ENCODE results near the gene STRBP.

- no peak for TF ChIP-seq CTCF (IDR thresholded peaks at IDR 0.05)
- no peak for TF ChIP-seq POLR2A (IDR thresholded peaks at IDR 0.05)
- TF ChIP-seq POLR2AphosphoS5 (IDR thresholded peaks at IDR 0.05; ENCODE audit: insufficient read depth in 1 of 2, low read depth in 1 of 2) = no peak
These were observed 160.6 kb downstream of the STRBP start for GRCh38 chr9:123107639-123108285.
